Ishikawa (cell line): ENCODE data around the gene SH2B3.

Experiments used
- CEBPB ChIP-seq: IDR thresholded peaks from 2 replicates; pipeline ENCODE4 v1.6.1; 2012
- CREB1 ChIP-seq: IDR thresholded peaks from 2 replicates; pipeline ENCODE4 v1.6.1; 2012; ENCODE audit warnings: low read depth
- EGR1 ChIP-seq: IDR thresholded peaks from 2 replicates; pipeline ENCODE4 v1.6.1; 2012
- EP300 ChIP-seq: IDR thresholded peaks from 2 replicates; pipeline ENCODE4 v1.6.1; 2012; ENCODE audit warnings: borderline replicate concordance
- FOXM1 ChIP-seq: IDR thresholded peaks from 2 replicates; pipeline ENCODE4 v1.6.1; 2012; ENCODE audit warnings: low read depth, borderline replicate concordance
- NFIC ChIP-seq: IDR thresholded peaks from 2 replicates; pipeline ENCODE4 v1.6.1; 2012
- RAD21 ChIP-seq: IDR thresholded peaks from 2 replicates; pipeline ENCODE4 v1.6.1; 2012; ENCODE audit warnings: low read depth
- TAF1 ChIP-seq: IDR thresholded peaks from 2 replicates; pipeline ENCODE4 v1.6.1; 2012; ENCODE audit warnings: low read depth, mild to moderate bottlenecking
- TCF12 ChIP-seq: IDR thresholded peaks from 2 replicates; pipeline ENCODE4 v1.6.1; 2012; ENCODE audit warnings: low read depth
- TEAD4 ChIP-seq: IDR thresholded peaks from 2 replicates; pipeline ENCODE4 v1.6.1; 2012
- YY1 ChIP-seq: IDR thresholded peaks from 2 replicates; pipeline ENCODE4 v1.6.1; 2012; ENCODE audit warnings: low read depth
- ZBTB7A ChIP-seq: IDR thresholded peaks from 2 replicates; pipeline ENCODE4 v1.6.1; 2012; ENCODE audit warnings: low read depth
- TF ChIP-seq, protein P1 (sequence below): IDR thresholded peaks from 2 replicates; pipeline ENCODE4 v1.6.1; 2012
- TF ChIP-seq, protein P2 (sequence below): IDR thresholded peaks from 2 replicates; pipeline ENCODE4 v1.6.1; 2012
- TF ChIP-seq, protein P3 (sequence below): IDR thresholded peaks from 2 replicates; pipeline ENCODE4 v1.6.1; 2012; ENCODE audit warnings: low read depth, mild to moderate bottlenecking

SH2B3 gene

DNA sequence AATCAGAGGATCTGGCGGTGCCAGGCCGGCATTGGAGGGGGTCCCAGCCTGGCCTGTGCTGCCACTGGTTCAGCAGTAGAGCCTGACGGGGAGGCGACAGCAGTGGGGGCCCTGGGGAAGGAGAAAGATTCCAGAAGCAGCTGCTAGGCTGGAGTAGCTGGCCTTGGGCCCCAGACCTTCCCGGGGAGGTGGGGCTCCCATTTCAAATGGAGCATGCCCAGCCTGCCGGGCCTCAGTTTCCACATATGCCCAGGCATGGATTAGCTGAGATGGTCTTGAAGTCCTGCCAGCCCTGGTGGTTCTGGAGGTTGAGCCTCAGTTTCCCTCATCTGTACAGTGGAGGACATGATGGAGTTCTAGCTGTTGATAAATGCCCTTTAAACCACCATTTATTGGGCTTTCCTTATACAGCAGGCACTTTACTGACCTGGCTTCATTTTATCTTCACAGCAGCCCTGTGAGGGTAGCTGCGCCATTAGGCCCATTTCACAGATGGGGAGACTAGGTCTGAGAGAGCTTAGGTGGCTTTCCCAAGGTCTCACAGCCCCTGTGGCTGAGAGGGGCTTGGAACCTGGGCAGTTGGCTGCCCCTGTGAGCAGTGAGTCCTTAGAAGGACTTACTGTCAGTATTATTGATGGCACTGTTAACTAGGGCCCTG lies 21.8 kb downstream of the SH2B3 start:
- TF ChIP-seq, protein P1, sequence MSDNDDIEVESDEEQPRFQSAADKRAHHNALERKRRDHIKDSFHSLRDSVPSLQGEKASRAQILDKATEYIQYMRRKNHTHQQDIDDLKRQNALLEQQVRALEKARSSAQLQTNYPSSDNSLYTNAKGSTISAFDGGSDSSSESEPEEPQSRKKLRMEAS = no peak
- TF ChIP-seq EGR1 = no peak
- TF ChIP-seq NFIC = no peak
- TF ChIP-seq TCF12 = no peak
- TF ChIP-seq RAD21 = no peak
- no peak for TF ChIP-seq EP300
- TF ChIP-seq, protein P2, sequence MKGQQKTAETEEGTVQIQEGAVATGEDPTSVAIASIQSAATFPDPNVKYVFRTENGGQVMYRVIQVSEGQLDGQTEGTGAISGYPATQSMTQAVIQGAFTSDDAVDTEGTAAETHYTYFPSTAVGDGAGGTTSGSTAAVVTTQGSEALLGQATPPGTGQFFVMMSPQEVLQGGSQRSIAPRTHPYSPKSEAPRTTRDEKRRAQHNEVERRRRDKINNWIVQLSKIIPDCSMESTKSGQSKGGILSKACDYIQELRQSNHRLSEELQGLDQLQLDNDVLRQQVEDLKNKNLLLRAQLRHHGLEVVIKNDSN = no peak
- TF ChIP-seq TEAD4 = no peak
- TF ChIP-seq YY1 = no peak
- TF ChIP-seq, protein P3, sequence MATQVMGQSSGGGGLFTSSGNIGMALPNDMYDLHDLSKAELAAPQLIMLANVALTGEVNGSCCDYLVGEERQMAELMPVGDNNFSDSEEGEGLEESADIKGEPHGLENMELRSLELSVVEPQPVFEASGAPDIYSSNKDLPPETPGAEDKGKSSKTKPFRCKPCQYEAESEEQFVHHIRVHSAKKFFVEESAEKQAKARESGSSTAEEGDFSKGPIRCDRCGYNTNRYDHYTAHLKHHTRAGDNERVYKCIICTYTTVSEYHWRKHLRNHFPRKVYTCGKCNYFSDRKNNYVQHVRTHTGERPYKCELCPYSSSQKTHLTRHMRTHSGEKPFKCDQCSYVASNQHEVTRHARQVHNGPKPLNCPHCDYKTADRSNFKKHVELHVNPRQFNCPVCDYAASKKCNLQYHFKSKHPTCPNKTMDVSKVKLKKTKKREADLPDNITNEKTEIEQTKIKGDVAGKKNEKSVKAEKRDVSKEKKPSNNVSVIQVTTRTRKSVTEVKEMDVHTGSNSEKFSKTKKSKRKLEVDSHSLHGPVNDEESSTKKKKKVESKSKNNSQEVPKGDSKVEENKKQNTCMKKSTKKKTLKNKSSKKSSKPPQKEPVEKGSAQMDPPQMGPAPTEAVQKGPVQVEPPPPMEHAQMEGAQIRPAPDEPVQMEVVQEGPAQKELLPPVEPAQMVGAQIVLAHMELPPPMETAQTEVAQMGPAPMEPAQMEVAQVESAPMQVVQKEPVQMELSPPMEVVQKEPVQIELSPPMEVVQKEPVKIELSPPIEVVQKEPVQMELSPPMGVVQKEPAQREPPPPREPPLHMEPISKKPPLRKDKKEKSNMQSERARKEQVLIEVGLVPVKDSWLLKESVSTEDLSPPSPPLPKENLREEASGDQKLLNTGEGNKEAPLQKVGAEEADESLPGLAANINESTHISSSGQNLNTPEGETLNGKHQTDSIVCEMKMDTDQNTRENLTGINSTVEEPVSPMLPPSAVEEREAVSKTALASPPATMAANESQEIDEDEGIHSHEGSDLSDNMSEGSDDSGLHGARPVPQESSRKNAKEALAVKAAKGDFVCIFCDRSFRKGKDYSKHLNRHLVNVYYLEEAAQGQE = no peak
- TF ChIP-seq CREB1 = no peak
- TF ChIP-seq ZBTB7A = no peak
- TF ChIP-seq CEBPB = no peak
- TF ChIP-seq TAF1 = no peak
- TF ChIP-seq FOXM1 = no peak

DNA sequence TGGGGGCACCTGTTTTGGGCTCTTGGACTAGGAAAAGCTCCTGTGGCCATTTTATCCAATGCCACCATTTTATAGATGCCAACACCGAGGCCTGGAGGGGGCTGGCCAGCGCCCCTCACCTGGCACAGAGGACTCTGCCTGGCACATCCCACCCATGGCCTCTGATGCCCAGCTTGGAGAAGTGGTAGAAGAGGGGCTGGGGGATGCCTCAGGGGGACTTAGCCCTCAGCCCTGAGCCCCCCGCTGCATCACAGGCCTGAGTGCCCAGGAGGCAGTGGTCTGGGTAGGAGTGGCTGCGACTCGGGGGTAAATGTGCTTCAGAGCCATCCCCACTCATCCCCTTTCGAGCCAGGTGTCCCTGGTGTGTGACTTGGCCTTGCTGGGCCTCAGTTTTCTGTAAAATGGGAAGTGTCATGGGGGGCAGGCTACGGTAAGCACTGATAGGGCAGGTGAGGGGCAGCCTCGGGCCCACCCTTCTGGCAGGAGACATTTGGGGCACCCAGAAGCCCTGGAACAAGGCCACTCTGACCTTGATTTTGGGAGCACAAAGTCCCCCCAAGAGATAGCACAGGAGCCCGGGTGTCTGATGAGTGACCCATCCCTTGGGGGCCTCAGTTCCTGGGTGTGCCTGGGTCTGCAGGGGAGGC lies 22.5 kb downstream of the SH2B3 start:
- TF ChIP-seq, protein P1 = no peak
- TF ChIP-seq TEAD4 = no peak
- TF ChIP-seq, protein P3 = no peak
- TF ChIP-seq CEBPB = no peak
- TF ChIP-seq RAD21 = no peak
- TF ChIP-seq YY1 = no peak
- TF ChIP-seq ZBTB7A = no peak
- no peak for TF ChIP-seq EGR1
- TF ChIP-seq, protein P2 = no peak
- TF ChIP-seq FOXM1 = no peak
- TF ChIP-seq EP300 = no peak
- TF ChIP-seq TAF1 = no peak
- TF ChIP-seq TCF12 = no peak
- TF ChIP-seq NFIC = no peak
- TF ChIP-seq CREB1 = no peak

DNA sequence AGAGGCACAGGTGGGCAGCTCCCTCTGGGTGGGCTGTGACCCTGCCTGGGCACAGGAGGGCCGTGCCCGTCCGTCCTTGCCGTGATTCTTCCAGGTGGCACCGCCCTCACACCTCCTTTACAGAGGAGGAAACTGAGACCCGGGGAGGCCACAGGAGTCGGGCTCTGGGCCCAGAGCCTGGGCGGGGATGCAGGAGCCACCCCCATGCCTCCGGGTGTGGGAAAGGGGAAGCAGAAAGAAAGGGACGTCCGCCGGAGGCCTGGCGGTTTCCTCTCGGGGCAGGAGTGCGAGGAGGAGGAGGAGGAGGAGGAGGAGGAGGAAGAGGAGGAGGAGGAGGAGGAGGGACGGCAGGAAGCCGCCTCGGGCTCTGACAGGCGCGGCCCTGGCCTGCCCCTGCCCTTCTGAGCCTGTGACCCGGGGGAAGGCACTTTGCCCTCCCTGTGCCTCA lies 23.0 kb downstream of the SH2B3 start:
- TF ChIP-seq CEBPB = no peak
- TF ChIP-seq, protein P1 = no peak
- no peak for TF ChIP-seq TCF12
- no peak for TF ChIP-seq EGR1

DNA sequence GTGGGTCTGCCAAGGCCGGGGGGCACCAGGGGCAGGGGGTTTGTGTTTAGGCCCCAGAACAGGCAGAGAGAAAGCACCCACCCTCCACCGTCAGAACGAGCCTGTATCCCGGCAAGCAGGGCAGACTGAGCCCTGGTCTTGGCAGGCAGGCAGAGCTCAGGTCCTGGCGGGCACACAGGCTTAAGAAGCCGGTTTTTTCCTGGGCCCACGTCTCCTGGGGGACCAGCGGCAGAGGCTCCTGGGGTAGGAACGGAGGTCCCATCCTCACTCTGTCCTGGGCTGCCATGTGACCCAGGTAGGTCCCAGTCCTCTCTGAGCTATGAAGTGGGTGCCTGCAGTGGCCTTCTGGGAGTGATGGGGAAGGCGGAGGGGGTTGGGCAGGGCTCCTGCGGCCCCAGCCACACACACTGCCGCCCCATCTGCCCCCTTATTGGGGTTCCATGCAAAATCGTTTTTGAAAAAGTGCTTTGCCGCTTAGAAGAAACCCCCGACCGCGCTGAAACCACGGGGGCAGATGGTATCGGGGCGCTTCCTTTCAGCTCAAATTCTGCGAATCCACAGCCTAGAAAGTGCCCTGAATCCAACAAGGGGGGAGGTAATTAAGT lies 24.2 kb downstream of the SH2B3 start:
- no peak for TF ChIP-seq YY1
- no peak for TF ChIP-seq TEAD4
- TF ChIP-seq, protein P2 = no peak
- TF ChIP-seq CREB1 = no peak
- TF ChIP-seq, protein P3 = no peak
- no peak for TF ChIP-seq EGR1
- TF ChIP-seq ZBTB7A = no peak
- TF ChIP-seq, protein P1 = no peak
- TF ChIP-seq FOXM1 = no peak
- TF ChIP-seq TAF1 = no peak
- no peak for TF ChIP-seq EP300
- no peak for TF ChIP-seq TCF12
- TF ChIP-seq RAD21 = no peak
- TF ChIP-seq NFIC = no peak
- no peak for TF ChIP-seq CEBPB
